ENCODE data around the gene NFKBIZ.
A peak's percentile ranks its signal among the peaks of the same experiment; 100 is the strongest.

GRCh38 chr3:101852983-101853840 lies 3.9 kb downstream of the NFKBIZ start:
- peak in 1 of 3 donors; percentile 38 for TF ChIP-seq POLR2A (IDR thresholded peaks at IDR 0.05)
- TF ChIP-seq CTCF (IDR thresholded peaks at IDR 0.05) = no peak

Measured in body of pancreas (tissue), 4 donors.